ENCODE data around the gene BATF3.

- TF ChIP-seq EZH2 (IDR thresholded peaks at IDR 0.05; ENCODE audit: insufficient read depth, poor library complexity, severe bottlenecking) (no peak), EZH2phosphoT487 (IDR thresholded peaks at IDR 0.05; ENCODE audit: insufficient read depth, low read depth) (no peak)
Observed at GRCh38 chr1:212683357-212683722, 16.3 kb downstream of the BATF3 start.
